Measurements from ENCODE around the gene ATF4.
A peak's percentile ranks its signal among the peaks of the same experiment; 100 is the strongest.

Gene ATF4

DNA sequence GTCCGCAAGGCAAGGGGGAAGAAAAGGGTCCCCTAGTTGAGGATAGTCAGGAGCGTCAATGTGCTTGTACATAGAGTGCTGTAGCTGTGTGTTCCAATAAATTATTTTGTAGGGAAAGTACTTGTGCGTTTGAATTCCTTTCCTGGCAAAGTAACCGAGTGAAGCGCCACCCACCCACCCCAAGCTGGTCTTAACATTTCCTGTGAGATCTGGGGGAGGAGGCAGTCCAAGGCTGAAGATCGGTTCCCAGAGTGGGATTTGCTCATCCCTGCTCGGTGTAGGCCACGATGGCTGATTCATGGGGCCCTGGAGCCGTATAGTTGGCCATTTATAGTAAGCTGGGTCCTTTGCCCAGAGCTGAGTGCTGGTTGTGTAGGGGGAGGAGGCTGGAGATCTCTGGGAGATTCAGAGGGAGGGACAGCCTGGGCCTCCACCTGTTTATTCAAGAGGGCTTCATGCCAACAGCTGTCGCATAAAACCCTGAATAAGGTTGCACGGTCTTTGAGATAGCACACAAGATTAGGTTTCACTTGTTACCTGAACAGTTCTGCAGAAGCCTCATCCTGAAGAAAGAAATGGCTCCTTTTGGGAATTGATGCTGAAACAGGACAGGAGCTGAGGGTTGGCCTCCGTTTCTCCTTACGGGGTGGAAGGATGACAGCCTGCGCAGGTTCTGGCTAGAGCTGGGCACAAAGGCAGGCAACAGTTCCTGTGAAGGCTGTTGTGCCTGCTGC, 2.4 kb downstream of the ATF4 start:
- Histone ChIP-seq H2AFZ (ENCODE audit: low read depth, low read length, severe bottlenecking) (no peak overlapping the region), H3K27ac (ENCODE audit: low read depth, low read length) (peak overlapping the region; percentile 90), H3K79me2 (ENCODE audit: insufficient read depth, low read length) (peaks cover 38% of the 10 kb centered on the region), H3K9ac (ENCODE audit: low read length) (peak overlapping the region; percentile 99), H3K9me3 (ENCODE audit: insufficient read depth, low read length) (no peaks in the 10 kb centered on the region), H3K4me3 (ENCODE audit: insufficient read depth, low read length, poor library complexity, severe bottlenecking) (peak overlapping the region; percentile 87), H4K20me1 (ENCODE audit: low read depth, low read length) (peaks cover 11% of the 10 kb centered on the region; the same call in 1 of the 2 replicates), H3K9me2 (replicated peaks; ENCODE audit: insufficient read depth, low read length) (no peaks in the 10 kb centered on the region), H3K27me3 (ENCODE audit: low read length) (no peaks in the 10 kb centered on the region), H3K4me2 (ENCODE audit: low read depth, low read length, poor library complexity, severe bottlenecking) (peak overlapping the region; percentile 64), H3F3A (ENCODE audit: insufficient read depth) (peaks cover 81% of the 10 kb centered on the region), H3K36me3 (ENCODE audit: low read length) (peaks cover 19% of the 10 kb centered on the region)
- TF ChIP-seq CTCF (IDR thresholded peaks at IDR 0.05; ENCODE audit: insufficient read depth, low read length, poor library complexity, severe bottlenecking) = no peak
- no peak for TF ChIP-seq EZH2phosphoT487 (conservative IDR thresholded peaks at IDR 0.05; ENCODE audit: low read length)

- H4K20me1 ChIP-seq (ENCODE audit: low read depth, low read length) = peaks cover 11% of the 10 kb centered on the region; the same call in 1 of the 2 replicates
- no peak for TF ChIP-seq CTCF (IDR thresholded peaks at IDR 0.05; ENCODE audit: insufficient read depth, low read length, poor library complexity, severe bottlenecking)
- no peak for TF ChIP-seq EZH2phosphoT487 (conservative IDR thresholded peaks at IDR 0.05; ENCODE audit: low read length)
- H3K9ac ChIP-seq (ENCODE audit: low read length) = no peak overlapping the region
- H2AFZ ChIP-seq (ENCODE audit: low read depth, low read length, severe bottlenecking) = no peak overlapping the region
- no peak overlapping the region for H3K4me3 ChIP-seq (ENCODE audit: insufficient read depth, low read length, poor library complexity, severe bottlenecking)
- H3K27ac ChIP-seq (ENCODE audit: low read depth, low read length) = peak overlapping the region; percentile 17; the same call in 1 of the 2 replicates
- H3K36me3 ChIP-seq (ENCODE audit: low read length) = peaks cover 19% of the 10 kb centered on the region
- H3K79me2 ChIP-seq (ENCODE audit: insufficient read depth, low read length) = peaks cover 28% of the 10 kb centered on the region
- peak overlapping the region; percentile 8 for H3K4me2 ChIP-seq (ENCODE audit: low read depth, low read length, poor library complexity, severe bottlenecking)
- peaks cover 82% of the 10 kb centered on the region for H3F3A ChIP-seq (ENCODE audit: insufficient read depth)
- H3K9me3 ChIP-seq (ENCODE audit: insufficient read depth, low read length) = no peaks in the 10 kb centered on the region
- no peaks in the 10 kb centered on the region for H3K9me2 ChIP-seq (replicated peaks; ENCODE audit: insufficient read depth, low read length)
- no peaks in the 10 kb centered on the region for H3K27me3 ChIP-seq (ENCODE audit: low read length)
Measured at GRCh38 chr22:39524089-39524752, 3.9 kb downstream of the ATF4 start.

- Histone ChIP-seq H2AFZ (ENCODE audit: low read depth, low read length, severe bottlenecking) (no peak overlapping the region), H3K9me3 (ENCODE audit: insufficient read depth, low read length) (no peaks in the 10 kb centered on the region), H3K36me3 (ENCODE audit: low read length) (peaks cover 19% of the 10 kb centered on the region), H3K27ac (ENCODE audit: low read depth, low read length) (peak overlapping the region; percentile 17), H3K4me3 (ENCODE audit: insufficient read depth, low read length, poor library complexity, severe bottlenecking) (no peak overlapping the region), H4K20me1 (ENCODE audit: low read depth, low read length) (peaks cover 11% of the 10 kb centered on the region; the same call in 1 of the 2 replicates), H3K27me3 (ENCODE audit: low read length) (no peaks in the 10 kb centered on the region), H3K9me2 (replicated peaks; ENCODE audit: insufficient read depth, low read length) (no peaks in the 10 kb centered on the region), H3K4me2 (ENCODE audit: low read depth, low read length, poor library complexity, severe bottlenecking) (peak overlapping the region; percentile 8), H3F3A (ENCODE audit: insufficient read depth) (peaks cover 90% of the 10 kb centered on the region), H3K79me2 (ENCODE audit: insufficient read depth, low read length) (peaks cover 25% of the 10 kb centered on the region), H3K9ac (ENCODE audit: low read length) (no peak overlapping the region)
- TF ChIP-seq CTCF (IDR thresholded peaks at IDR 0.05; ENCODE audit: insufficient read depth, low read length, poor library complexity, severe bottlenecking) (no peak), EZH2phosphoT487 (conservative IDR thresholded peaks at IDR 0.05; ENCODE audit: low read length) (no peak)
Measured at GRCh38 chr22:39524753-39525657, 4.6 kb downstream of the ATF4 start.

Data from SU-DHL-6 (cell line).